ENCODE measurements around the gene SACM1L. TPM values are rescaled to one million over a fixed set of nuclear protein-coding genes. Genes with fewer than 3 reads are reported as not detected.

Gene SACM1L
- total RNA-seq, 2 donors from 2014 or later, result 149 to 161 TPM

- peaks cover 19% of the 10 kb centered on the region for H3K36me3 Mint-ChIP-seq (ENCODE audit: low read depth)
- no peak for TF ChIP-seq CTCF (conservative IDR thresholded peaks at IDR 0.05)
- peak overlapping the region; percentile 0 for H3K27ac Mint-ChIP-seq
- no peaks in the 10 kb centered on the region for H3K9me3 ChIP-seq (ENCODE audit: control insufficient read depth, low read length)
- H3K36me3 ChIP-seq (ENCODE audit: control insufficient read depth, insufficient read depth, low read length), result peaks cover 21% of the 10 kb centered on the region
- no peaks in the 10 kb centered on the region for H3K27me3 Mint-ChIP-seq (ENCODE audit: insufficient read depth)
- H3K27me3 ChIP-seq (ENCODE audit: control insufficient read depth, insufficient read depth, low read length, poor library complexity, severe bottlenecking), result no peaks in the 10 kb centered on the region
- no peak overlapping the region for H3K4me3 ChIP-seq (ENCODE audit: low read length)
- no peak for DNase-seq
- no peak overlapping the region for H3K9ac ChIP-seq (ENCODE audit: extremely low read depth, low read length, poor library complexity, severe bottlenecking)
- H3K4me3 Mint-ChIP-seq, result no peak overlapping the region
- peaks cover 29% of the 10 kb centered on the region for H3K4me1 Mint-ChIP-seq
- no peaks in the 10 kb centered on the region for H3K9me3 Mint-ChIP-seq
- peaks cover 11% of the 10 kb centered on the region for H3K4me1 ChIP-seq (ENCODE audit: control insufficient read depth, insufficient read depth, low read length)
- WGBS, 2 experiments (ENCODE audit: insufficient coverage in 1 of 2, insufficient read length in 1 of 2), result 87 to 95% methylated on average over 4 of the region's 4 CpGs
- no peak overlapping the region for H3K27ac ChIP-seq (ENCODE audit: low read depth, low read length)
Observed at GRCh38 chr3:45640724-45641361, 48.4 kb upstream of the SACM1L start.

- H3K9me3 ChIP-seq (ENCODE audit: control insufficient read depth, low read length), result no peaks in the 10 kb centered on the region
- H3K4me1 ChIP-seq (ENCODE audit: control insufficient read depth, insufficient read depth, low read length), result peaks cover 7% of the 10 kb centered on the region
- H3K4me1 Mint-ChIP-seq, result peaks cover 19% of the 10 kb centered on the region
- 92 to 93% methylated on average over 2 of the region's 2 CpGs for WGBS, 2 experiments (ENCODE audit: insufficient coverage in 1 of 2, insufficient read length in 1 of 2)
- H3K36me3 Mint-ChIP-seq (ENCODE audit: low read depth), result peaks cover 15% of the 10 kb centered on the region
- no peak for TF ChIP-seq CTCF (conservative IDR thresholded peaks at IDR 0.05)
- H3K27me3 Mint-ChIP-seq (ENCODE audit: insufficient read depth), result no peaks in the 10 kb centered on the region
- peaks cover 17% of the 10 kb centered on the region for H3K36me3 ChIP-seq (ENCODE audit: control insufficient read depth, insufficient read depth, low read length)
- no peaks in the 10 kb centered on the region for H3K27me3 ChIP-seq (ENCODE audit: control insufficient read depth, insufficient read depth, low read length, poor library complexity, severe bottlenecking)
- H3K27ac ChIP-seq (ENCODE audit: low read depth, low read length), result no peak overlapping the region
- DNase-seq, result no peak
- no peak overlapping the region for H3K4me3 Mint-ChIP-seq
- no peaks in the 10 kb centered on the region for H3K9me3 Mint-ChIP-seq
- H3K4me3 ChIP-seq (ENCODE audit: low read length), result no peak overlapping the region
- no peak overlapping the region for H3K9ac ChIP-seq (ENCODE audit: extremely low read depth, low read length, poor library complexity, severe bottlenecking)
- no peak overlapping the region for H3K27ac Mint-ChIP-seq
Observed at GRCh38 chr3:45641756-45642155, 47.4 kb upstream of the SACM1L start.

- Histone ChIP-seq H3K36me3 (ENCODE audit: control insufficient read depth, insufficient read depth, low read length) (peaks cover 15% of the 10 kb centered on the region), H3K27me3 (ENCODE audit: control insufficient read depth, insufficient read depth, low read length, poor library complexity, severe bottlenecking) (no peaks in the 10 kb centered on the region), H3K4me3 (ENCODE audit: low read length) (no peak overlapping the region), H3K27ac (ENCODE audit: low read depth, low read length) (no peak overlapping the region), H3K4me1 (ENCODE audit: control insufficient read depth, insufficient read depth, low read length) (peaks cover 7% of the 10 kb centered on the region), H3K9me3 (ENCODE audit: control insufficient read depth, low read length) (no peaks in the 10 kb centered on the region), H3K9ac (ENCODE audit: extremely low read depth, low read length, poor library complexity, severe bottlenecking) (no peak overlapping the region)
- no peaks in the 10 kb centered on the region for H3K9me3 Mint-ChIP-seq
- 60 to 91% methylated on average over 1 to 4 of the region's 6 CpGs for WGBS, 2 experiments (ENCODE audit: insufficient coverage in 1 of 2, insufficient read length in 1 of 2)
- H3K4me3 Mint-ChIP-seq, result no peak overlapping the region
- DNase-seq, result no peak
- peaks cover 17% of the 10 kb centered on the region for H3K4me1 Mint-ChIP-seq
- TF ChIP-seq CTCF (conservative IDR thresholded peaks at IDR 0.05), result no peak
- no peaks in the 10 kb centered on the region for H3K27me3 Mint-ChIP-seq (ENCODE audit: insufficient read depth)
- peaks cover 16% of the 10 kb centered on the region for H3K36me3 Mint-ChIP-seq (ENCODE audit: low read depth)
- no peak overlapping the region for H3K27ac Mint-ChIP-seq
Observed at GRCh38 chr3:45642731-45643152, 46.5 kb upstream of the SACM1L start.

Data from endodermal cell (in vitro differentiated cells).